Cortex of kidney (tissue), 1 donor: Measurements from ENCODE around the gene CCSER1.
"Not testable (repeated sequence)": the region's sequence is repeated elsewhere in the genome, so short reads cannot be mapped to it uniquely, and the experiment has no call there.

Experiments
- DNase-seq: peaks from one replicate; lab custom pipeline; 2025; lab: John Stamatoyannopoulos, UW

Gene CCSER1

GRCh38 chr4:91366554-91366953 lies 1239.4 kb downstream of the CCSER1 start:
- DNase-seq: no peak

- no peak for DNase-seq
Measured at GRCh38 chr4:91369116-91369515, 1241.9 kb downstream of the CCSER1 start.

GRCh38 chr4:91373546-91373945 lies 1246.4 kb downstream of the CCSER1 start:
- no peak for DNase-seq

- DNase-seq: not testable (repeated sequence)
Measured at GRCh38 chr4:91405431-91405830, 1278.2 kb downstream of the CCSER1 start.

- no peak for DNase-seq
Measured at GRCh38 chr4:91422011-91422410, 1294.8 kb downstream of the CCSER1 start.

- no peak for DNase-seq
Measured at GRCh38 chr4:91426725-91427124, 1299.5 kb downstream of the CCSER1 start.

- DNase-seq: no peak
Measured at GRCh38 chr4:91427171-91427570, 1300.0 kb downstream of the CCSER1 start.

- no peak for DNase-seq
Measured at GRCh38 chr4:91434631-91435030, 1307.4 kb downstream of the CCSER1 start.

- no peak for DNase-seq
Measured at GRCh38 chr4:91436556-91436955, 1309.4 kb downstream of the CCSER1 start.

- no peak for DNase-seq
Measured at GRCh38 chr4:91447168-91447567, 1320.0 kb downstream of the CCSER1 start.

GRCh38 chr4:91448668-91449330 lies 1321.6 kb downstream of the CCSER1 start:
- no peak for DNase-seq

- no peak for DNase-seq
Measured at GRCh38 chr4:91454111-91454510, 1326.9 kb downstream of the CCSER1 start.

- DNase-seq: not testable (repeated sequence)
Measured at GRCh38 chr4:91462566-91462965, 1335.4 kb downstream of the CCSER1 start.

GRCh38 chr4:91470671-91471070 lies 1343.5 kb downstream of the CCSER1 start:
- DNase-seq: no peak

- no peak for DNase-seq
Measured at GRCh38 chr4:91471280-91471679, 1344.1 kb downstream of the CCSER1 start.

GRCh38 chr4:91472046-91472445 lies 1344.9 kb downstream of the CCSER1 start:
- no peak for DNase-seq

- DNase-seq: no peak
Measured at GRCh38 chr4:91485415-91485814, 1358.2 kb downstream of the CCSER1 start.

GRCh38 chr4:91488946-91489345 lies 1361.8 kb downstream of the CCSER1 start:
- DNase-seq: no peak

- no peak for DNase-seq
Measured at GRCh38 chr4:91497892-91498291, 1370.7 kb downstream of the CCSER1 start.

- no peak for DNase-seq
Measured at GRCh38 chr4:91502365-91502764, 1375.2 kb downstream of the CCSER1 start.

GRCh38 chr4:91513326-91513725 lies 1386.1 kb downstream of the CCSER1 start:
- no peak for DNase-seq

- DNase-seq: no peak
Measured at GRCh38 chr4:91519155-91519554, 1392.0 kb downstream of the CCSER1 start.

- DNase-seq: no peak
Measured at GRCh38 chr4:91525621-91526020, 1398.4 kb downstream of the CCSER1 start.

- no peak for DNase-seq
Measured at GRCh38 chr4:91527056-91527455, 1399.9 kb downstream of the CCSER1 start.
